ENCODE data around the gene NT5E.

Gene NT5E

GRCh38 chr6:85460154-85460920 lies 10.5 kb downstream of the NT5E start:
- DNase-seq (ENCODE audit: low read depth), result no peak

- DNase-seq (ENCODE audit: low read depth), result no peak
Measured at GRCh38 chr6:85460921-85461797, 11.3 kb downstream of the NT5E start.

GRCh38 chr6:85461798-85462170 lies 11.9 kb downstream of the NT5E start:
- no peak for DNase-seq (ENCODE audit: low read depth)

- DNase-seq (ENCODE audit: low read depth), result no peak
Measured at GRCh38 chr6:85462673-85463072, 12.8 kb downstream of the NT5E start.

- no peak for DNase-seq (ENCODE audit: low read depth)
Measured at GRCh38 chr6:85463621-85464259, 13.9 kb downstream of the NT5E start.

GRCh38 chr6:85464260-85464644 lies 14.4 kb downstream of the NT5E start:
- no peak for DNase-seq (ENCODE audit: low read depth)

GRCh38 chr6:85464722-85465150 lies 14.9 kb downstream of the NT5E start:
- DNase-seq (ENCODE audit: low read depth), result no peak

- DNase-seq (ENCODE audit: low read depth), result no peak
Measured at GRCh38 chr6:85465762-85466161, 15.9 kb downstream of the NT5E start.

GRCh38 chr6:85468326-85468725 lies 18.4 kb downstream of the NT5E start:
- DNase-seq (ENCODE audit: low read depth), result no peak

GRCh38 chr6:85469276-85470022 lies 19.6 kb downstream of the NT5E start:
- no peak for DNase-seq (ENCODE audit: low read depth)

GRCh38 chr6:85470023-85470410 lies 20.1 kb downstream of the NT5E start:
- no peak for DNase-seq (ENCODE audit: low read depth)

GRCh38 chr6:85472744-85473143 lies 22.9 kb downstream of the NT5E start:
- no peak for DNase-seq (ENCODE audit: low read depth)

- DNase-seq (ENCODE audit: low read depth), result no peak
Measured at GRCh38 chr6:85473748-85474147, 23.9 kb downstream of the NT5E start.

- no peak for DNase-seq (ENCODE audit: low read depth)
Measured at GRCh38 chr6:85476532-85476931, 26.6 kb downstream of the NT5E start.

GRCh38 chr6:85479208-85479607 lies 29.3 kb downstream of the NT5E start:
- DNase-seq (ENCODE audit: low read depth), result no peak

- no peak for DNase-seq (ENCODE audit: low read depth)
Measured at GRCh38 chr6:85482206-85482904, 32.5 kb downstream of the NT5E start.

GRCh38 chr6:85482905-85483700 lies 33.2 kb downstream of the NT5E start:
- peak; percentile 74 for DNase-seq (ENCODE audit: low read depth)

- no peak for DNase-seq (ENCODE audit: low read depth)
Measured at GRCh38 chr6:85483846-85484245, 34.0 kb downstream of the NT5E start.

GRCh38 chr6:85484948-85485347 lies 35.1 kb downstream of the NT5E start:
- DNase-seq (ENCODE audit: low read depth), result no peak

GRCh38 chr6:85490516-85491248 lies 40.8 kb downstream of the NT5E start:
- DNase-seq (ENCODE audit: low read depth), result no peak

Measured in stimulated activated CD8-positive, alpha-beta memory T cell treated with anti-CD3 and anti-CD28 coated beads, Interleukin-4, amount 100 ng/mL, for 24 hours (primary cell).